ENCODE data around the gene FAM221B. TPM values are rescaled to one million over a fixed set of nuclear protein-coding genes. Genes with fewer than 3 reads are reported as not detected.
A peak's percentile ranks its signal among the peaks of the same experiment; 100 is the strongest.

Gene FAM221B, protein sequence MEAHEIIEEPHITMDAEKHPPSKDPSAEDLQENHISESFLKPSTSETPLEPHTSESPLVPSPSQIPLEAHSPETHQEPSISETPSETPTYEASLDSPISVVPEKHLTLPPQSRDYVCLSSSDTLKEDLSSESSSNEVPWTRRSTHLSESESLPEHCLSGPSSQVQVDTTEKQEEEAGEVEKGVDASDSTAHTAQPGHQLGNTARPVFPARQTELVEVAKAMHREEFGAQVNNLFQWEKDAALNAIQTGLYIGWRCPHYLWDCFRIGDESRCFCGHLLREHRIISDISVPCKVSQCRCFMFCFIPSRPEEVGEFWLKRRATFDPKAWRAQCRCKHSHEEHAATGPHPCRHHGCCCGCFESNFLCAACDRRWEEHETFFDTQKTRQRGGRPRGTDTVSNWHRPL
- total RNA-seq = not detected
- polyA plus RNA-seq = not detected
- long read RNA-seq, donor 1 = 0 reads
- long read RNA-seq, donor 2 = 0 reads

DNA sequence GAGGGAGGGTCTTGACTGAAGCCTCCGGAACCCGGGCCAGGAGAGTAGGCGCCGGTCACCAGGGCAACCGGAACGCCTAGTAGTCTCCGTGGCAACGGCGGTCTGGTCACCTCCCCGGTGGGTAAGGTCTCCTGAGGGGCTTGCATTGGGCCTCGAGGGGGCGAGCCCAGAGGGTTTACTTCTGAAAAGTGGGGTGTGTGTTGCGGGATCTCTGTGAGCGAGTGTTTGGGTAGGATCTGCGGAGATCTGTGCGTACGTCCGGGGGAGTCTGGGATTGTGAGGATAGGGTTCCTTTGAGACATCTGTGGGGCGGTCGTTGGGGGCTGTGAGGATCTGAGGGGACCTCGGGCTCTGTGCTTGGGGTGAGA is at the start of gene FAM221B:
Gene FAM221B, minus strand, starts transcription at position 17 of the 368 bp plus-strand sequence. CDS start 2,571 bp downstream, outside the sequence.
- H3K4me1 ChIP-seq = peaks cover 38% of the 10 kb centered on the region
- no peak for DNase-seq

DNA sequence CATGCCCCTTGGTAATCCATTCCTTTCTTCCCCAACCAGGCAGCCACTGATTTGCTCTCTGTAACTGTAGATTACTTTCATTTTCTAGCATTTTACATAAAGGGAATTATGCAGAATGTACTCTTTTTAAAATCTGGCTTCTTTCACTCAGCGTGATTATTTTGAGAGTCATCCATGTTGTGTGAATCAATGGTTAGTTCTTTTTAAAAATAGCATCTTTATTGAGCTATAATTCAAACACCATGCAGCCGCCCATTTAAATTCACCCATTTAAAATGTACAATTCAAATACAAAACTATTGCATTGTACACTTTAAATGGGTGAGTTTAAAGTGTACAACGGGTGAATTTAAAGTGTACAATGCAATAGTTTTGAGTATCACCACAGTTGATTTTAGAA is 44.0 kb upstream of the FAM221B start:
- intact Hi-C loops (cut with DNase I) = no loop called here

More for the DNA sequence above, at the start of gene FAM221B:
- 2 to 4% (median 3%) methylated on average over 21 of the region's 21 CpGs for WGBS, 3 donors
- Histone ChIP-seq H3K36me3 (ENCODE audit: insufficient read depth in 1 of 2, low read depth in 1 of 2) (no peaks in the 10 kb centered on the region), H3K9me3 (no peaks in the 10 kb centered on the region), H3K27ac (peak within 1 kb of the TSS; percentile 99), H3K4me3 (peak within 1 kb of the TSS; percentile 91), H3K27me3 (ENCODE audit: insufficient read depth in 3 of 3, low read length in 2 of 3) (no peaks in the 10 kb centered on the region)
- intact Hi-C loops (cut with DNase I) = no loop called here
- ATAC-seq = peak in 2 of 4 donors; percentile 1 to 4
- TF ChIP-seq, protein P1, sequence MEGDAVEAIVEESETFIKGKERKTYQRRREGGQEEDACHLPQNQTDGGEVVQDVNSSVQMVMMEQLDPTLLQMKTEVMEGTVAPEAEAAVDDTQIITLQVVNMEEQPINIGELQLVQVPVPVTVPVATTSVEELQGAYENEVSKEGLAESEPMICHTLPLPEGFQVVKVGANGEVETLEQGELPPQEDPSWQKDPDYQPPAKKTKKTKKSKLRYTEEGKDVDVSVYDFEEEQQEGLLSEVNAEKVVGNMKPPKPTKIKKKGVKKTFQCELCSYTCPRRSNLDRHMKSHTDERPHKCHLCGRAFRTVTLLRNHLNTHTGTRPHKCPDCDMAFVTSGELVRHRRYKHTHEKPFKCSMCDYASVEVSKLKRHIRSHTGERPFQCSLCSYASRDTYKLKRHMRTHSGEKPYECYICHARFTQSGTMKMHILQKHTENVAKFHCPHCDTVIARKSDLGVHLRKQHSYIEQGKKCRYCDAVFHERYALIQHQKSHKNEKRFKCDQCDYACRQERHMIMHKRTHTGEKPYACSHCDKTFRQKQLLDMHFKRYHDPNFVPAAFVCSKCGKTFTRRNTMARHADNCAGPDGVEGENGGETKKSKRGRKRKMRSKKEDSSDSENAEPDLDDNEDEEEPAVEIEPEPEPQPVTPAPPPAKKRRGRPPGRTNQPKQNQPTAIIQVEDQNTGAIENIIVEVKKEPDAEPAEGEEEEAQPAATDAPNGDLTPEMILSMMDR (IDR thresholded peaks at IDR 0.05) = no peak

DNA sequence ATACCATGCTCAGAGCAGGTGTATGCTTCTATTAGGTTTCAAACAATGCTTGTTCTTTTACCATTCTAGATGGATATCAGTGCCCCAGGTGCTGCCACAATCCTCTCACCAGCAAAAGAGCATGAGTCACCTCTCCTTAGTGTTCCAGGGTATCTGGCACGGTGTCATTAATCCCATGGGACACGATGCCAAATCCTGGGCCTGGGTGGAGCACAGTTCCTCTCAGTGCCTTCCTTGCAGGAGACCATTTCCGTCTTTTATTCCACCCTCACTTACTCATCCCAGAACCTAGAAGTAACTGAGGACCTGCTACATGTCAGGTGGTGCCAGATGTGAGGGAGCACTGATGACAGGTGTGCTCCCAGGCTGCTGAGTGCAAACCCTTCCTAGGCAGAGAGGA is 43.0 kb upstream of the FAM221B start:
- no peak overlapping the region for H3K27ac ChIP-seq
- peaks cover 0 to 5% (median 1%) of the 10 kb centered on the region in 3 donors for H3K27me3 ChIP-seq (ENCODE audit: insufficient read depth in 3 of 3, low read length in 2 of 3)
- peak in 3 of 4 donors; percentile 47 to 63 (median 55) for ATAC-seq
- WGBS, 3 donors = 44 to 53% (median 45%) methylated on average over 3 of the region's 3 CpGs
- H3K4me3 ChIP-seq = no peak overlapping the region
- intact Hi-C loops (cut with DNase I) = no loop called here
- H3K36me3 ChIP-seq (ENCODE audit: insufficient read depth in 1 of 2, low read depth in 1 of 2) = no peaks in the 10 kb centered on the region
- H3K4me1 ChIP-seq = no peaks in the 10 kb centered on the region
- H3K9me3 ChIP-seq = peaks cover under 1% of the 10 kb centered on the region
- TF ChIP-seq, protein P1 (IDR thresholded peaks at IDR 0.05) = no peak
- no peak for DNase-seq

More for the DNA sequence above, 44.0 kb upstream of the FAM221B start:
- WGBS, 3 donors = 70 to 79% (median 72%) methylated on average over 3 of the region's 3 CpGs
- ATAC-seq = no peak
- Histone ChIP-seq H3K4me1 (no peaks in the 10 kb centered on the region), H3K27me3 (ENCODE audit: insufficient read depth in 3 of 3, low read length in 2 of 3) (peaks cover 0 to 1% (median 0%) of the 10 kb centered on the region in 3 donors), H3K27ac (no peak overlapping the region), H3K9me3 (peaks cover 9% of the 10 kb centered on the region), H3K4me3 (no peak overlapping the region), H3K36me3 (ENCODE audit: insufficient read depth in 1 of 2, low read depth in 1 of 2) (no peaks in the 10 kb centered on the region)
- DNase-seq = no peak
- TF ChIP-seq, protein P1 (IDR thresholded peaks at IDR 0.05) = no peak

DNA sequence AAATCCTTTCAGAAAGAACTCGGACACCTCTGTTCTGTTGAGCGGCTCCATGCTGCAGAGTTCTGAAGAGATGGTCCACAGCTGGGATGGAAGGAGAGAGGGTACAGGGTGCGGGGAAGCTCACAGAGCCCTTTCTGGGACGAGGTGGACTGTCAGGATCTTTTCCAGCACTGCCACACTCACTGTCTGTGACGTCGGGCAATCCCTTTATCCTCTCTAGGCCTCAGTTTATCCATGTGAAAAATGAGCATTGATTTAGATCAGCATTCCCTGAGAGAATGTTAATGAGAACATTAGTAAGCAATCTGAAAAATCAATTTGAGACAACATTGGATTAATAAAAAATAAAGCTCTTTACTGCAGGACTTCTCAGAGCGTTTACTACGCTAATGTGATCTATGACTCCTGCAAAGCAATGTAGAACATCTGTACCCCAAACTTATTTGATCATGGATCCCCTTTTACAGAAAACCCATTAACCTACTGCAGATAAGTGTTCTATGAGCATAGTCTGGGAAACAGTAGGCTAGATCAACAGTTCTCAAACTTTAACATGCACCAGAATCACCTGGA is 41.9 kb upstream of the FAM221B start, which contains the start of gene OR13J1:
Gene OR13J1, minus strand, starts transcription at position 51 of the 573 bp plus-strand sequence. Its CDS starts 0 bp downstream, at position 51.
- intact Hi-C loops (cut with DNase I) = no loop called here

More for the DNA sequence above, 41.9 kb upstream of the FAM221B start, which contains the start of gene OR13J1:
- Histone ChIP-seq H3K4me3 (no peak within 1 kb of the TSS), H3K36me3 (ENCODE audit: insufficient read depth in 1 of 2, low read depth in 1 of 2) (no peaks in the 10 kb centered on the region), H3K27ac (no peak within 1 kb of the TSS), H3K4me1 (no peaks in the 10 kb centered on the region), H3K9me3 (no peaks in the 10 kb centered on the region), H3K27me3 (ENCODE audit: insufficient read depth in 3 of 3, low read length in 2 of 3) (peaks cover 0 to 9% (median 1%) of the 10 kb centered on the region in 3 donors)
- ATAC-seq (no peak), DNase-seq (no peak)
- 88 to 92% (median 89%) methylated on average over 8 of the region's 8 CpGs for WGBS, 3 donors
- TF ChIP-seq, protein P1 (IDR thresholded peaks at IDR 0.05) = no peak
